K562 treated with DMSO at 1 percent for 48 hours (cell line): ENCODE measurements around the gene MYMX. TPM values are rescaled to one million over a fixed set of nuclear protein-coding genes. Genes with fewer than 3 reads are reported as not detected.

Experiments used
- total RNA-seq: library from RNA; unstranded; fragments of 300-600 nt; gene quantifications from 2 replicates; pipeline ENCODE4 v1.2.3, GENCODE V29; 2022; ENCODE audit warnings: low replicate concordance; ENCODE audit errors: extremely low read depth

MYMX gene
- total RNA-seq = not detected in 2 replicates

DNA sequence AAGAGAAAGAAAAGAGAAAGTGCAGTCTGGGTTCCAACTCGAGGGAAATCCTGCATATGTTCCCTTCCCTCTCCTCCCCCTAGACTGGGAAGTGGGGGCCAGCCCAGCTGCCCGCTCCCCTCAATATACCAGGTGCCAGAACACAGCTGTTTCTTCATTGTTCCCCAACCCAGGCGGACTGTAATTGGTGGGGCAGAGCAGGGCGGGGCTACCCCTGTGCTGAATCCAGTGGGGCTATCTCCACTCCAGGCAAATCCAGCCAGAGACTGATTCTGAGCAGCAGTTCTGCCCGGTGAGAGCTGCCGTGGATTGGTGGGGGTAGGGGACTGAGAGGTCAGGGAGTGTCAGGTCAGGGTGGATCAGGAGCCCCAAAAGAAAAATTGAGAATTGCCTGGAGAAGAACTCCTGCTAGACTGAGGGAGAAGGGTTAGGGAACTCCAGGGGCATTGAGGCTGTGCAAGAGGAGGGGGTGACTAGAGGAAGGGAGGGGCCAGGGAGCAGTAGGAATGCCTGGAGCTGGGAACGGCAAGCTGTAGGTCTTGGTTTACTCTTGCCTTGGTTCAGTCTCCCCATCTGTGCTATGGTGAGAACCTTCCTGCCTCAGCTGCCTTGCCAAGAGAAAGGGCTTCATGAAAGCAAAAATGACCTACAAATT lies at the start of gene MYMX:
TSS of gene MYMX (plus strand) at position 250 of the 655 bp plus-strand sequence. CDS start 546 bp downstream, outside the sequence.

DNA sequence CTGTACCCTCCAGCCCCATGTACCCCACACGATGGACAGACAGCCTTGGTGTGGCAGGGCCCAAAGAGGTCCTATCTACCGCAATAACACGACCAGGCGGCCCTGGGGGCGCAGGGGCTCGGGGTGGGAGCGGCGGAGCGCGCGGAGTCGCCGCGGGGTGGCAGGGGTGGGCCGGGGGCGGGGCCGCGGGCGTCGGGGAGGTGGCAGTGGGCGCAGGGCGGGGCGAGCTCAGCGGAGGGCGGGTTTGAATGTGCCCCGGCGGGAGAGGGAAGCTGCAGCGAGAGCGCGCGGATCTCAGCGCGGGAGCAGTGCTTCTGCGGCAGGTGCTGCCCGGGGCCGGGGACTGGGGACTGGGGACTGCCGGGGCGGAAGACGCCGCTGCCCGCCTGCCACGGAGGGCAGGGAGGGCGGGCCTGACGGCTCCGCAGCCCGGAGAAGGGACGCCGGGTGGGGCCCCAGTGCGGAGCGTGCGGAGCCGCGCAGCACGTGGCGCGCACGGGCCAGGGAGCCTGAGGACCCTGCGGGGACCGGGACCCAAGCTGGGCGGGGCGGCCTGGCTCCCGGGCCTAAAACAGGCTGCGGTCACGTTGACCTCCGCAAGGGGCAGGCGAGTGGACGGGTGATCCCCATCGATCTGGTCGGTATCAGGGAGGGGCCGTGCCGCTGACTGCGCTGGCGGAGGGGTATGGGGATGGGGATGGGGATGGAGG lies 6.7 kb downstream of the MYMX start, which contains the start of gene SLC29A1:
TSS of gene SLC29A1 (plus strand) at position 277 of the 710 bp plus-strand sequence. CDS start 3,719 bp downstream, outside the sequence.

DNA sequence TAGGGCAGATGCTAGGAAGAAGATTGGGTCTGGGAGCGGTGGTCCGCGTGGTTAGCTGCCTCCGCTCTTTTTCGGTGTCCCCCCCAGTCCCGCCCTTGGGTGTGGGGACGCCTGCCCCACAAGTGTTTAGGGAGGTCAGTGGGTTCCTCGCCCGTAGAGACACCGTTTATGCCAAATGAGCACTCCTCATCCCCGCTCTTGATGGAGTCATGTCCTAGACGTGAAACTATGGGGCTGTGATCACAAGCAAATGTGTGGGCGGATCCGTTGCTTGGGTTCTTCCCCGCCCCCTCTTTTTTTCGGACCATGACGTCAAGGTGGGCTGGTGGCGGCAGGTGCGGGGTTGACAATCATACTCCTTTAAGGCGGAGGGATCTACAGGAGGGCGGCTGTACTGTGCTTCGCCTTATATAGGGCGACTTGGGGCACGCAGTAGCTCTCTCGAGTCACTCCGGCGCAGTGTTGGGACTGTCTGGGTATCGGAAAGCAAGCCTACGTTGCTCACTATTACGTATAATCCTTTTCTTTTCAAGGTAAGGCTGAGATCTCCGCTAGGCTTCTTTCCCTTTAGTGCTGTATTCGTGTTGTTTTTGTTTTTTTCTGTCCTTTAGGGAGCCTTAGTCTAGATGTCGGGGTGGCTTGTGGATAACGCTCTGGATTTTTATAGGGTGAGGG lies 30.1 kb downstream of the MYMX start, which contains the start of gene HSP90AB1:
TSS of gene HSP90AB1 (plus strand) at position 439 of the 675 bp plus-strand sequence. CDS start 1,529 bp downstream, outside the sequence.

DNA sequence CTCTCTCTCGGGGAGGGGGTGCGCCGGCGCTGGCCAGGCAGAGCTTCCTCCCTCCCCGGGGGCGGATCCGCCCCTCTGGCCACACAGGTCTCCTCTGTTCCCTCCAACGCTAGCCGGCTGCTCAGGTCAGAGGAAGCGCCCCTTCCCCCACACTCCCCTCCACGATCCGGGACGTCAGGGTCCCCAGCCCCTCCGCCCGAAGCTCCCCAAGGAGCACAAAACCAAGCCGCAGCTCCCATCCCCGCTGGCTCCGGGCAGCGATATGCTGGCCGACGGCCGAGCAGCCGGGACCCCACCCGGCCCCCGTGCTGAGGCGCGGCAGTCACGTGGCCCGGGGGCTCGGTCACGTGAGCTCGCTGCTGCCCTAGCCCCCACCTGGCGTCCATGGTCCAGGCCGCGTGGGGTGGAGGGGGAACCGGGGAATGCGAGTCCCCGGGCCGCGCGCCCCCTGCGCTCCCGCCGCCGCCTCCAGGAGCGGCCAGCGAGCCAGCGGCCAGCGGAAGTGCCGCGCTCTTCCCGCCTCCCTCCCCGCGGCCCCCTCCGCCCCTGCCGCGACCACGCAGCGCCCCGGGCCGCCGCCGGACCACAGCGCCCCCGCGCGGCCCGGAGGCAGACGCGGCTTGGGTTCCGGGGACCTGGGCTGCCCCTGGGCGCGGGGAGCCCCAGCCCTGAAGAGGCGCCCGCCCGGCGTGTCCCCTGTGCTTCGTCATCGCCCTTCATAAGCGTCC lies 40.5 kb downstream of the MYMX start, which contains the start of gene SLC35B2:
TSS of gene SLC35B2 (minus strand) at position 504 of the 728 bp plus-strand sequence. CDS start at position 386, 118 bp downstream.

DNA sequence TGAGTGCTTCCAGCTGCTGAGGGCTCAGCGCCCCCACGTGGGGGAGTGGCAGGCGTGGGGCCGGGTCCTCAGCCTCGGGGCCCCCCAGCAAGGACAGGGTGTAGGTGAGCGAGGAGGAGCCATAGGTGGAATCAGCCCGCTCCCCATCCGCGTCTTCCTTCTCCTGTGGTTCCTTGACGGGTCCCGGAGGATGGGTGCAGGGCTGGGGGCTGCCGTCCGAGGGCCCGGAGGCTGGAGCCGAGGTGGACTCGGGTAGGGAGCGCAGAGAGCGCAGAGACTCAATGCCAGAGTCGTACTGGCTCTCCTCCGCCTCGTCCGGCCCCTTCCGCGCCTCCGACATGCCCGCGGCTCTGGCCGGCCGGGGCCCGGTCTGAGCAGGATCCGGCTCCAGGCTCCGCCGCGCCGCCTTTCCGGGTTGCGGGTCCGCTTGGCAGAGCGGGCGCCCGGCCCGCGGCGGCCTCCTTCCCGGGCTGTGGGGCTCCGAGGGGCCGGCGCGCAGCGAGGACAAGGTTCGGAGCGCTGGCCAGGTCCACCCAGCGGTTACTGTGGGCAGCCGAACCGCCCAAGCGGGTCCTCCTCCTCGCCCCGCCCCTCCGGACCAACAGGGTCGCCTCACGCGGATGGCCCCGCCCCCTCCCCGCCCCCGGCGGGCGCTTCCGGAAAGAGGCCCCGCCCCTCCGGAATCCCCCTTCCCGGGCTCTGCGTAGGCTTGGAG lies 48.4 kb downstream of the MYMX start, which contains the start of gene NFKBIE:
TSS of gene NFKBIE (minus strand) at position 545 of the 715 bp plus-strand sequence. CDS start at position 340, 205 bp downstream.

Other genes starting within 250 kb of the MYMX start
- not detected in 2 replicates for gene MRPL14, start 89.5 kb upstream of the MYMX start, total RNA-seq
- not detected in 2 replicates for gene TMEM63B, start 89.4 kb upstream of the MYMX start, total RNA-seq
- gene CAPN11, start 58.1 kb upstream of the MYMX start, total RNA-seq = not detected in 2 replicates
- 971 TPM in 1 of 2 replicates, not detected in the other for gene SLC29A1, start 6.7 kb downstream of the MYMX start, total RNA-seq
- 694 and 765 TPM in 2 replicates for gene HSP90AB1, start 30.2 kb downstream of the MYMX start, total RNA-seq
- gene SLC35B2, start 40.6 kb downstream of the MYMX start, total RNA-seq = not detected in 2 replicates
- gene NFKBIE, start 48.6 kb downstream of the MYMX start, total RNA-seq = not detected in 2 replicates
- gene TMEM151B, start 53.5 kb downstream of the MYMX start, total RNA-seq = not detected in 2 replicates
- not detected in 2 replicates for gene AARS2, start 96.4 kb downstream of the MYMX start, total RNA-seq
- gene SPATS1, start 125.7 kb downstream of the MYMX start, total RNA-seq = not detected in 2 replicates
- gene CDC5L, start 170.8 kb downstream of the MYMX start, total RNA-seq = not detected in 2 replicates